ENCODE data around the gene COL15A1.
A peak's percentile ranks its signal among the peaks of the same experiment; 100 is the strongest.

The COL15A1 gene

GRCh38 chr9:98974554-98974953, 30.8 kb downstream of the COL15A1 start:
- TF ChIP-seq, protein P1, sequence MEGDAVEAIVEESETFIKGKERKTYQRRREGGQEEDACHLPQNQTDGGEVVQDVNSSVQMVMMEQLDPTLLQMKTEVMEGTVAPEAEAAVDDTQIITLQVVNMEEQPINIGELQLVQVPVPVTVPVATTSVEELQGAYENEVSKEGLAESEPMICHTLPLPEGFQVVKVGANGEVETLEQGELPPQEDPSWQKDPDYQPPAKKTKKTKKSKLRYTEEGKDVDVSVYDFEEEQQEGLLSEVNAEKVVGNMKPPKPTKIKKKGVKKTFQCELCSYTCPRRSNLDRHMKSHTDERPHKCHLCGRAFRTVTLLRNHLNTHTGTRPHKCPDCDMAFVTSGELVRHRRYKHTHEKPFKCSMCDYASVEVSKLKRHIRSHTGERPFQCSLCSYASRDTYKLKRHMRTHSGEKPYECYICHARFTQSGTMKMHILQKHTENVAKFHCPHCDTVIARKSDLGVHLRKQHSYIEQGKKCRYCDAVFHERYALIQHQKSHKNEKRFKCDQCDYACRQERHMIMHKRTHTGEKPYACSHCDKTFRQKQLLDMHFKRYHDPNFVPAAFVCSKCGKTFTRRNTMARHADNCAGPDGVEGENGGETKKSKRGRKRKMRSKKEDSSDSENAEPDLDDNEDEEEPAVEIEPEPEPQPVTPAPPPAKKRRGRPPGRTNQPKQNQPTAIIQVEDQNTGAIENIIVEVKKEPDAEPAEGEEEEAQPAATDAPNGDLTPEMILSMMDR (IDR thresholded peaks at IDR 0.05; ENCODE audit: borderline replicate concordance, control extremely low read depth, extremely low read depth, insufficient read depth, missing control alignments), result peak; percentile 4
- in situ Hi-C loops (cut with MboI; ENCODE audit: low sequenced_read_pairs, unreplicated experiment), result no loop called here
- no peak for DNase-seq (ENCODE audit: low spot score)

- DNase-seq (ENCODE audit: low spot score), result peak; percentile 91
- TF ChIP-seq, protein P1 (IDR thresholded peaks at IDR 0.05; ENCODE audit: borderline replicate concordance, control extremely low read depth, extremely low read depth, insufficient read depth, missing control alignments), result peak; percentile 98
- in situ Hi-C loops (cut with MboI; ENCODE audit: low sequenced_read_pairs, unreplicated experiment), result no loop called here
These were observed 31.4 kb downstream of the COL15A1 start for GRCh38 chr9:98974994-98975712.

GRCh38 chr9:98975838-98976237, 32.1 kb downstream of the COL15A1 start:
- in situ Hi-C loops (cut with MboI; ENCODE audit: low sequenced_read_pairs, unreplicated experiment), result no loop called here
- TF ChIP-seq, protein P1 (IDR thresholded peaks at IDR 0.05; ENCODE audit: borderline replicate concordance, control extremely low read depth, extremely low read depth, insufficient read depth, missing control alignments), result no peak
- no peak for DNase-seq (ENCODE audit: low spot score)

- DNase-seq (ENCODE audit: low spot score), result no peak
- in situ Hi-C loops (cut with MboI; ENCODE audit: low sequenced_read_pairs, unreplicated experiment), result no loop called here
- TF ChIP-seq, protein P1 (IDR thresholded peaks at IDR 0.05; ENCODE audit: borderline replicate concordance, control extremely low read depth, extremely low read depth, insufficient read depth, missing control alignments), result no peak
These were observed 33.6 kb downstream of the COL15A1 start for GRCh38 chr9:98977246-98977714.

GRCh38 chr9:98977813-98978212, 34.1 kb downstream of the COL15A1 start:
- TF ChIP-seq, protein P1 (IDR thresholded peaks at IDR 0.05; ENCODE audit: borderline replicate concordance, control extremely low read depth, extremely low read depth, insufficient read depth, missing control alignments), result no peak
- DNase-seq (ENCODE audit: low spot score), result no peak
- in situ Hi-C loops (cut with MboI; ENCODE audit: low sequenced_read_pairs, unreplicated experiment), result no loop called here

GRCh38 chr9:98978231-98978681, 34.5 kb downstream of the COL15A1 start:
- DNase-seq (ENCODE audit: low spot score), result no peak
- TF ChIP-seq, protein P1 (IDR thresholded peaks at IDR 0.05; ENCODE audit: borderline replicate concordance, control extremely low read depth, extremely low read depth, insufficient read depth, missing control alignments), result no peak
- in situ Hi-C loops (cut with MboI; ENCODE audit: low sequenced_read_pairs, unreplicated experiment), result no loop called here

Measured in GM13976 (cell line).